GM12874 (cell line): Measurements from ENCODE around the gene DLK1.

ENCODE experiments used
- TF ChIP-seq, protein P1 (sequence below): IDR thresholded peaks from 2 replicates; pipeline ENCODE4 v1.5.1; 2011; ENCODE audit warnings: low read depth, mild to moderate bottlenecking, control low read depth, low read length, moderate library complexity; ENCODE audit not compliant: insufficient read depth

DLK1 gene

DNA sequence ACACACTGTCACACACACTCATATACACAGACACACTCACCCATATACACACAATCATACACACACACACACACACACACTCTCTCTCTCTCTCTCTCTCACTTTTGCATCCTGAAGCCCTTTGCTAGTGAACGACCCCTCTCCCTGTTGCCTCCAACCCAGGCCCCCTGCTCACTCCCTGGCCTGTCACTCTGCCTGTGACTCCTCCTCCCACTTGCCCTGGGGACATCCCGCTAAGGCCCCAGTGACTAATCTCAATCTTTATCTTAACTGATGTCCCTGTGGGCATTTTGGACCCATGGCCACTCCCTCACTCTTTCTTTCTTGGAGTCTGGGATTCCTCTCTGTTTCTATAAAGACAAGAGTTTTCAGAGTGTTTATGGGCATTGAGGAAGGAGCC is 10.9 kb upstream of the DLK1 start:
- TF ChIP-seq, protein P1, sequence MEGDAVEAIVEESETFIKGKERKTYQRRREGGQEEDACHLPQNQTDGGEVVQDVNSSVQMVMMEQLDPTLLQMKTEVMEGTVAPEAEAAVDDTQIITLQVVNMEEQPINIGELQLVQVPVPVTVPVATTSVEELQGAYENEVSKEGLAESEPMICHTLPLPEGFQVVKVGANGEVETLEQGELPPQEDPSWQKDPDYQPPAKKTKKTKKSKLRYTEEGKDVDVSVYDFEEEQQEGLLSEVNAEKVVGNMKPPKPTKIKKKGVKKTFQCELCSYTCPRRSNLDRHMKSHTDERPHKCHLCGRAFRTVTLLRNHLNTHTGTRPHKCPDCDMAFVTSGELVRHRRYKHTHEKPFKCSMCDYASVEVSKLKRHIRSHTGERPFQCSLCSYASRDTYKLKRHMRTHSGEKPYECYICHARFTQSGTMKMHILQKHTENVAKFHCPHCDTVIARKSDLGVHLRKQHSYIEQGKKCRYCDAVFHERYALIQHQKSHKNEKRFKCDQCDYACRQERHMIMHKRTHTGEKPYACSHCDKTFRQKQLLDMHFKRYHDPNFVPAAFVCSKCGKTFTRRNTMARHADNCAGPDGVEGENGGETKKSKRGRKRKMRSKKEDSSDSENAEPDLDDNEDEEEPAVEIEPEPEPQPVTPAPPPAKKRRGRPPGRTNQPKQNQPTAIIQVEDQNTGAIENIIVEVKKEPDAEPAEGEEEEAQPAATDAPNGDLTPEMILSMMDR, result no peak

DNA sequence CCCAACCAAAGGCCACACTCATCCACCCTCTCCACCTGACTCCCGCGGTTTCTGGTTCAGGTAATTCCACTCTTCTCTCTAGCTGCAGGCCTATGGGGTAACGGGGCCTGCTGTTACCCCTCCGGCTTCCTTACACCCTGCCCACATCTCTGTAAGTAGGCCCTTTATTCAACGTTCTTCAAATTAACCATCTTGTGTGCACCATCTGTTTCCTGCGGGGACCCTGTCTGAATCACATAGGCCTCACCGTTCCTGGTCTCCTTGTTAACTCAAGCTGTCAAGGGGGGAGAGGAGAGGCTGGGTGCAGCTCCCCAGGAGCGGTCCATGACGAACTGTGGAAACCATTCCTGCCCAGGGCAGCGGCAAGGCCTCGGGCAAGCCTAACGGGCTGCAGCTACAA is 9.3 kb upstream of the DLK1 start:
- TF ChIP-seq, protein P1, result no peak

DNA sequence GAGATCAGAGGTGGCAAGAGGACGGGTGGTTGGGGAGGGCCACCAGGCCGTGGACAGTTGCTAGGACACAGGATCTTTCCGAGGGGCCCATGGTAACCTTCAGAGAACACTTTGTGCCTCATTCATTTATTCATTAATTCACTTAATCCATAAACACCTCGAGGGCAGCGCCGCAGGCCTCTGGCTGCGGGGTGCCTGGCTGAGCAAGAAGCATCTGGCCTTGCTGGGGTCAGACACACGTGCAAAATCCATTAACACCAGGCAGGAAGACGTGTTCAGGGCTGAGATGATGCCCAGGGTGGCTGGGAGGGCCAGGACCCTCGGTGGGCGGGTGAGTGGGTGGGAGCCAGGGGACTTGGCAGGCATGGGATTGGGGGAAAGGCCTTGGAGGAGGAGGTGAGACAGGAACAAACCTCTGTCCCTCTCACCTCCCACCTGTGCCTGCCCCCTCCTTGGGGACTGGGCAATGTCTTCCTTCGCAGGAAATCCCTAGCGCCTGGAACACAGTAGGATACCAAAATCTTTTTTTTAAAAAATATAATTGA is 6.6 kb upstream of the DLK1 start:
- TF ChIP-seq, protein P1, result no peak

DNA sequence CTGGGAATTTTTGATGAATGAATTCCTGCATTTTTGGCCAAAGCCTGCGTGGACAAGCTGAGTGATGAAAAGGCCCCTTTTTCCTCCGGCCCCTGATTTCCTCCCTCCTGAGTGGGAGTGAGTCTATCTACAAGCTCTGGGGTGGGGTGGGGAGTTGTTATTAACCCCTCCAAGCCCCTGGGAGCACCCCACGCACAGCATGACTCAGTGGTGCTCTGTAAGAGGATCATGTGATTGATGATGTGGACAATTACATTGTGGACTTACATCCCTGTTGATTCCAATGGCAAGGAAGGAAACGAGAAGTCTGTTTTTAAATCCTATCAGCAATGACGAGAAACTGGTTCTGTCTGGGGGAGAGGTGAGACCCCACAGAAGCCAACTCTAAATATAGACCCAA is 5.1 kb upstream of the DLK1 start:
- TF ChIP-seq, protein P1, result no peak

DNA sequence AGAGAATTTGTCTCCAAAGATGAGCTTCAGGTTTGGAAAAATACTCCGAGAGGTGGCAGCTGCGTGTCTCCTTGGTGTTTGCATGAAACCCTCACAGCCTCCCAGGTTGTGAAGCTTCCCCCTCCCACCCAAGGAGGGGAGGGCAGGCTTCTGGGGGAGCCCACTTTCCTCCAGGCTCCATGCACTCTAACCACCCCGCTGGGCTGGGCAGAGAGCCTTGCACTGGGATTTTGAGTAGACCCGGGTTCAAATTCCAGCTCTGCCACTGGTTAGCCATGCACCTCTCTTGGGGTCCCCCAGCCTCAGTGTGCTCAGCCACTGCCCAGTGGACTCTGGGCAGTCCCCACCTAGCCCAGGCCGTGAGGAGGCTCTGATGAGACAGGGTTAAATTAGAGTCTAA is 4.3 kb upstream of the DLK1 start:
- TF ChIP-seq, protein P1, result no peak

DNA sequence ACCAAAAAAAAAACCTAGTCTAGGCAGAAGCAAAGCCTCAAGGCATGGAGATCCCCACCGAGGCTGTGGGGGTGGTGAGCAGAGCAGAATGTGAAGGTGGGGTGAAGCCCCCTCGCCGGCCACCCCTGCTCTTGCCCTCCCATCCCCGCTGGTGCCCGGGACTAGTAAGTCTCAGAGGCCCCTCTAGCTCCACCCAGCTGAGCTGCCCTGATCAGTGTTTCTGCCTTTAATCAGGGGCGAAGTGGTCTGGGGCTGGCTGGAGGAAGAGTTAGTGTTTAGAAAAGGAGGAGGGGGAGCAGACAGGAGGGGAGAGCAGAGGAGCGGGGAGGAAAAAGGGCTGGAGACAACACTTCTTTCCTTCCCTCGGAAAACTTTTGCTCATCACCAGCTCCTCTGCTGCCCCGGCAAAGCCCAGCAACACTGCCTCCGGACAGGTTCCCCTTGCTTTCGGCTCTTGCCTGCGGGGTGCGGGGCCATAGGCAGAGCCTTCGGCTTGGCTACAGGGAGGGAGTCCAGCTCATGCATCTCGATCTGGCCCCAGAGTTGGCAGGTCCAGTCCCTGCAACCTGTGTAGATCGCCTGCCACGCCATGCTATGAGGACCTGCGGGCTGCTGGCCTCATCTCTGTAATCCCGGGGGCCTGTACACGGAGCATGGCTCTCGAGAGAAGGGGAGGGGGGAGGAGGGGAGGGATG is 3.4 kb upstream of the DLK1 start:
- TF ChIP-seq, protein P1, result no peak

DNA sequence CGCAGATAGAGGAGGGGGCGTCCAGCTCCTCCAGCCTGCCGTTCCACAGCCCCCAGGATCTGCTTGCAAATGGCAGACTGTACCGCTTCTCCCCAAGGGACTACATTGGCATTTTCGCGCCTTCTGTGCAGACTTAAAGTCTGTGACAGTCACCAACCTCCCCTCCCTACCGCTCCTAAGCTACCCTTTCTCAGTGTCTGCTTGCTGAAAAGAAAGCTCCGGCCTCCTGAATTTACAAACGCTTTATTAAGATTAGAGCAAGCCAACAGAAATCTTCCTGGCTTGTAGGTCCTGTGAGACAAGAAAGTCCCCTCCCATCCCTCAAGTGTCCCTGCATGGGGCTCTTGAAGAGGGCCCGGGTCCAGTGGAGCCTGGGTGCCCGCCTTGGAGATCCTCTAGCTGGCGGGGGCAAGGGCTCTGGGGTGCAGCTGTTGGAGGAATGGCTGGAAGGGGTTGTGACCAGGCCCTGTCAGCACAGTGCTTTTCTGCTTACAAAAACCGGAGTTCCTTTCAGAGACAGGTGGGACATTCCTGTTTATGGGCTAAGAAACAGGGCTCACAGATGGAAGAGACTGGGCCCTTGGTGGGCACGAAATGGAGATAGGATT is 2.8 kb upstream of the DLK1 start:
- TF ChIP-seq, protein P1, result no peak
